ENCODE data around the gene PLA2G4F. TPM values are rescaled to one million over a fixed set of nuclear protein-coding genes. Genes with fewer than 3 reads are reported as not detected.

PLA2G4F gene
- polyA plus RNA-seq, 1 donor = 3.6 TPM

DNA sequence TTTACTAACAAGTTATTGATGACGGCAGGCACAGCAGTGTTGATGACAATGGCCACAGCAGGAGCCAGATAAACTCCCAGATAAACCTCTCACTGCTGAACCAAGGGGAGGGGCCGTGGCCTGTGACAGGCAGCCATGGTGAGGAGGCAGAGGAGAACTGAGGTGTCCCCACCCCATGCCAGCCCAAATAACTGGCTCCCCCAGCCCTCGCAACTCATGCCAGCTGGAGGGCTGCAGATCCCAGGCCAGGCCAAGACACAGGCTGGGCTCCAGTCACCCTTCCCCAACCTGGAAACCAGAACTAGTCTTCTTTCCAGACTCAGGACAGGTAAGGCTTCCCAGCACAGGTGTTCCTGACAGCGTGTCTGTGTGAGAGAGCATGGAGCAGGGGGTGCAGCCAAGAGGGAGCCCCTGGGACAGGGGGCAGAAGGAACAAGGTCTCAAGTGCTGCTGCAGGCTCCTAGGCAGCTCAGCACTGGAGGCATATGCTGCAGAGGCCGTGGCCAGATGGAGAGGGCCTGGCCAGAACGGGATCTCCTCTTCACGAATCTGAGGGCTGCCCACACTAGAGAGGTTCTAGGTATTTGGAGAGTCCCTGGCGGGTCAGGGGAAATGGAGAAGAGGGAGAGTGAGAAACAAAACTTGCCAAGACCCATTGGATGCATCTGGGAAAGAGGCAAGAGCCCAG is 15.9 kb downstream of the PLA2G4F start:
- H3K9me3 ChIP-seq (ENCODE audit: control insufficient read depth, low read depth, low read length) = peaks cover 32% of the 10 kb centered on the region
- peaks cover 4% of the 10 kb centered on the region for H3K4me1 ChIP-seq (ENCODE audit: control insufficient read depth, insufficient read depth, low read length)
- WGBS (ENCODE audit: insufficient coverage, low lambda C conversion rate) = 100% methylated on average over 1 of the region's 8 CpGs
- H3K27me3 ChIP-seq (ENCODE audit: control insufficient read depth, insufficient read depth, low read length) = no peaks in the 10 kb centered on the region
- no peak overlapping the region for H3K4me3 ChIP-seq (ENCODE audit: low read length)
- no peak overlapping the region for H3K27ac ChIP-seq (ENCODE audit: low read length)
- DNase-seq = no peak
- no peaks in the 10 kb centered on the region for H3K36me3 ChIP-seq (ENCODE audit: control insufficient read depth, insufficient read depth, low read length)

DNA sequence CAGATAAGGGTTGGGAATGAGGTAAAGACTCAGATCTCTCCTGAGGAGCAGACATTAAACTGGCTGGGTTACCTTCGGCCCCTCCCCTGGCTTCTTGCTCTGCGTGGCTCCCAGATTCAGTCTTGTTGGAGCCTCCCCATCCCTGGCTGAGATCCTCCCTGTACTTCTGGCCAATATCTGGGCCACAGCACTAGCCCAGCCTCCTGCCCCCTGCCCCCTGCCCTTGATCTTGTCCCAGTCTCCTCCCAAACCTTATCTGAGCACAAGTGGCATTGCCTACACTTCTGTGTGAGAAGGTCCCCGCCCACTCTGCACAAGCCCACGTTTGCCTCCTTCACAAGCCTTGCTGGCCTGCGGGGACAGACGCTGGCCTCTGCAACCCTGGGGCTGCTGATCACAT is 16.8 kb downstream of the PLA2G4F start:
- Histone ChIP-seq H3K27me3 (ENCODE audit: control insufficient read depth, insufficient read depth, low read length) (no peaks in the 10 kb centered on the region), H3K36me3 (ENCODE audit: control insufficient read depth, insufficient read depth, low read length) (no peaks in the 10 kb centered on the region), H3K9me3 (ENCODE audit: control insufficient read depth, low read depth, low read length) (peaks cover 32% of the 10 kb centered on the region), H3K27ac (ENCODE audit: low read length) (peak overlapping the region; percentile 40), H3K4me1 (ENCODE audit: control insufficient read depth, insufficient read depth, low read length) (peaks cover 4% of the 10 kb centered on the region), H3K4me3 (ENCODE audit: low read length) (no peak overlapping the region)
- no peak for DNase-seq
- no CpG with 5 or more reads among the region's 6 CpGs for WGBS (ENCODE audit: insufficient coverage, low lambda C conversion rate)

GRCh38 chr15:42138968-42139386 is 17.5 kb downstream of the PLA2G4F start:
- 0% methylated on average over 1 of the region's 3 CpGs for WGBS (ENCODE audit: insufficient coverage, low lambda C conversion rate)
- peak; percentile 68 to 89 for DNase-seq
- peaks cover 4% of the 10 kb centered on the region for H3K4me1 ChIP-seq (ENCODE audit: control insufficient read depth, insufficient read depth, low read length)
- H3K4me3 ChIP-seq (ENCODE audit: low read length) = no peak overlapping the region
- H3K27ac ChIP-seq (ENCODE audit: low read length) = peak overlapping the region; percentile 40
- no peaks in the 10 kb centered on the region for H3K27me3 ChIP-seq (ENCODE audit: control insufficient read depth, insufficient read depth, low read length)
- no peaks in the 10 kb centered on the region for H3K36me3 ChIP-seq (ENCODE audit: control insufficient read depth, insufficient read depth, low read length)
- peaks cover 32% of the 10 kb centered on the region for H3K9me3 ChIP-seq (ENCODE audit: control insufficient read depth, low read depth, low read length)

GRCh38 chr15:42138411-42138810 is 18.0 kb downstream of the PLA2G4F start:
- DNase-seq = no peak
- Histone ChIP-seq H3K27me3 (ENCODE audit: control insufficient read depth, insufficient read depth, low read length) (no peaks in the 10 kb centered on the region), H3K27ac (ENCODE audit: low read length) (no peak overlapping the region), H3K4me3 (ENCODE audit: low read length) (no peak overlapping the region), H3K4me1 (ENCODE audit: control insufficient read depth, insufficient read depth, low read length) (peaks cover 4% of the 10 kb centered on the region), H3K36me3 (ENCODE audit: control insufficient read depth, insufficient read depth, low read length) (no peaks in the 10 kb centered on the region), H3K9me3 (ENCODE audit: control insufficient read depth, low read depth, low read length) (peaks cover 32% of the 10 kb centered on the region)
- WGBS (ENCODE audit: insufficient coverage, low lambda C conversion rate) = no CpG with 5 or more reads among the region's 4 CpGs

DNA sequence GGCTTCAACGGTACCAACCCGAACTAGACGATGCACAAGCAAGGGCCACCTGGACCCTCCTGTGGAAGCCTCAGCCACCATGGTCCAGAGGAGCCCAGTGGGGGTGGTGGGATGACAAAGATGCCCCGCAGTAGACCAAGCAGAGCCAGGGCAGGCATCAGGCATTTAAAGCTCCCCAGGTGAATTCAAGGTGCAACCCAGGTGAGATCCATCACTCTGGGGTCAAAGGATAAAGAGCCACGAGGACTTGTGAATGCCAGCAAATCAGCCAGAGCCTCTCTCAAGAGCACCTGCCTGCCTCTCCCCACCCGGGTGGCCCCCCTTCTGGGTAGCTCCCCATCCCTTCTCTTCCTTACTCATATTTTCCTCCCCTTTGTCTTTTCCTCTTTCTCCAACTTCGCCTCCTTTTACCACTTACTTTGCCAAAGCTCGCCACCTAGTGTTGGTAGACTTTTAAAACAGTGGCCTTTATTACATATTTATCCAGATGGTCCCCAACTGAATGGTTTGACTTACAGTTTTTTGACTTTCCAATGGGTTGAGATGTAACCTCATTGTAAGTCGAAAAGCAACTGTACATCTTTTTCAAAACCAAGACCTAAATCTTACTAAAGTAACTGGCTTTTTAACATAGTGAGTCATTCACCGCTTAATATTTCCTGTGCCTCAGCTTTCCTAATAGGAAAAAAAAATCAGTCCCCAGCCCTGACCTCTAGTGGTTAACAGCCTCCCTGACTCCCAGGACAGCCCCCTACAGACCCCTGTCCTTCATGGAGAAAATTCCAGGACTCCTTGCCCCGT is 18.8 kb downstream of the PLA2G4F start:
- Histone ChIP-seq H3K27ac (ENCODE audit: low read length) (no peak overlapping the region), H3K36me3 (ENCODE audit: control insufficient read depth, insufficient read depth, low read length) (no peaks in the 10 kb centered on the region), H3K4me1 (ENCODE audit: control insufficient read depth, insufficient read depth, low read length) (peaks cover 4% of the 10 kb centered on the region), H3K9me3 (ENCODE audit: control insufficient read depth, low read depth, low read length) (peaks cover 32% of the 10 kb centered on the region), H3K4me3 (ENCODE audit: low read length) (no peak overlapping the region), H3K27me3 (ENCODE audit: control insufficient read depth, insufficient read depth, low read length) (no peaks in the 10 kb centered on the region)
- WGBS (ENCODE audit: insufficient coverage, low lambda C conversion rate) = 18% methylated on average over 2 of the region's 11 CpGs
- DNase-seq = no peak

DNA sequence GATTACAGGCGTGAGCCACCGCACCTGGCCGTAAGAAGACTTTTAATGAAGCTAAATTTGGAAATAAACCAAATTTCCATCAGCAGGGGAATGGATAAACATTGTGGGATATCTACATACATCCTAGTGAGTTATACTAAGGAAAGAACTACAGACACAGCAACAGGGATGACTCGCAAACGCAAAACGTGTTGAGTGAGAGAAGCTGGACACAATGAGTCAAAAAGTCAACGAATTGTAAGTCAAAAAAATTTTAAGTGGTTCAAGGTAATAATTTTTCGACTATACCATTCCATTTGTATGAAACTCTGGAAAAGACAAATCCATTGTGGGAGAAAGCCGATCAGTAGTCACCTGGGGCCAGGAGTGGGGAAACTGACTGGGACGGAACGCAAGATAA is 19.9 kb downstream of the PLA2G4F start:
- H3K36me3 ChIP-seq (ENCODE audit: control insufficient read depth, insufficient read depth, low read length) = no peaks in the 10 kb centered on the region
- H3K27me3 ChIP-seq (ENCODE audit: control insufficient read depth, insufficient read depth, low read length) = no peaks in the 10 kb centered on the region
- DNase-seq = no peak
- H3K9me3 ChIP-seq (ENCODE audit: control insufficient read depth, low read depth, low read length) = peaks cover 32% of the 10 kb centered on the region
- H3K4me3 ChIP-seq (ENCODE audit: low read length) = no peak overlapping the region
- peaks cover 4% of the 10 kb centered on the region for H3K4me1 ChIP-seq (ENCODE audit: control insufficient read depth, insufficient read depth, low read length)
- 100% methylated on average over 2 of the region's 11 CpGs for whole genome bisulfite sequencing (ENCODE audit: insufficient coverage, low lambda C conversion rate)
- H3K27ac ChIP-seq (ENCODE audit: low read length) = no peak overlapping the region

GRCh38 chr15:42135351-42135750 is 21.1 kb downstream of the PLA2G4F start:
- H3K27me3 ChIP-seq (ENCODE audit: control insufficient read depth, insufficient read depth, low read length) = no peaks in the 10 kb centered on the region
- no peak overlapping the region for H3K4me3 ChIP-seq (ENCODE audit: low read length)
- no peak overlapping the region for H3K27ac ChIP-seq (ENCODE audit: low read length)
- no peaks in the 10 kb centered on the region for H3K36me3 ChIP-seq (ENCODE audit: control insufficient read depth, insufficient read depth, low read length)
- 100% methylated on average over 1 of the region's 1 CpG for WGBS (ENCODE audit: insufficient coverage, low lambda C conversion rate)
- DNase-seq = no peak
- H3K4me1 ChIP-seq (ENCODE audit: control insufficient read depth, insufficient read depth, low read length) = peaks cover 4% of the 10 kb centered on the region
- H3K9me3 ChIP-seq (ENCODE audit: control insufficient read depth, low read depth, low read length) = peaks cover 26% of the 10 kb centered on the region

DNA sequence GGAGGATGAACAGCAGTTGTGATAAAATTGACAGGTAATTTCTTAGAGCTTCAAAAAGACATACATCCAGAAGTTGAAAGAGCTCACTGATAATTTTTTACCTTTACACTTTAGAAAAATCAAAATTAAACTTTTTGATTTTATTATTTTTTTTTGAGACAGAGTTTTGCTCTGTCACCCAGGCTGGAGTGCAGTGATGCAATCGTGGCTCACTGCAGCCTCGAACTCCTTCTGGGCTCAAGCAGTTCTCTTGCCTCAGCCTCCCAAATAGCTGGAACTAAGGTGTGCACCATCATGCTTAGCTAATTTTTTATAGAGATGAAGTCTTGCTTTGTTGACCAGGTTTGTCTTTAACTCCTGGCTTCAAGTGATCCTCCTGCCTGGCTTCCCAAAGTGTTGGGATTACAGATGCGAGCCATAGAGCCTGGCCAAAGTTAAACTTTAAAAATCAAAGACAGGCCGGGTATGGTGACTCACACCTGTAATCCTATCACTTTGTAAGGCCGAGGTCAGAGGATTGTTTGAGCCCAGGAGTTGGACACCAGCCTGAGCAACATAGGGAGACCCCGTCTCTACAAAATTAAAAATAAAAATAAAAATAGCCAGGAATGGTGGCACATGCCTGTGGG is 21.7 kb downstream of the PLA2G4F start:
- 29% methylated on average over 2 of the region's 6 CpGs for WGBS (ENCODE audit: insufficient coverage, low lambda C conversion rate)
- peaks cover 3% of the 10 kb centered on the region for H3K4me1 ChIP-seq (ENCODE audit: control insufficient read depth, insufficient read depth, low read length)
- H3K9me3 ChIP-seq (ENCODE audit: control insufficient read depth, low read depth, low read length) = peaks cover 21% of the 10 kb centered on the region
- no peak for DNase-seq
- no peak overlapping the region for H3K4me3 ChIP-seq (ENCODE audit: low read length)
- no peaks in the 10 kb centered on the region for H3K36me3 ChIP-seq (ENCODE audit: control insufficient read depth, insufficient read depth, low read length)
- no peak overlapping the region for H3K27ac ChIP-seq (ENCODE audit: low read length)
- no peaks in the 10 kb centered on the region for H3K27me3 ChIP-seq (ENCODE audit: control insufficient read depth, insufficient read depth, low read length)

DNA sequence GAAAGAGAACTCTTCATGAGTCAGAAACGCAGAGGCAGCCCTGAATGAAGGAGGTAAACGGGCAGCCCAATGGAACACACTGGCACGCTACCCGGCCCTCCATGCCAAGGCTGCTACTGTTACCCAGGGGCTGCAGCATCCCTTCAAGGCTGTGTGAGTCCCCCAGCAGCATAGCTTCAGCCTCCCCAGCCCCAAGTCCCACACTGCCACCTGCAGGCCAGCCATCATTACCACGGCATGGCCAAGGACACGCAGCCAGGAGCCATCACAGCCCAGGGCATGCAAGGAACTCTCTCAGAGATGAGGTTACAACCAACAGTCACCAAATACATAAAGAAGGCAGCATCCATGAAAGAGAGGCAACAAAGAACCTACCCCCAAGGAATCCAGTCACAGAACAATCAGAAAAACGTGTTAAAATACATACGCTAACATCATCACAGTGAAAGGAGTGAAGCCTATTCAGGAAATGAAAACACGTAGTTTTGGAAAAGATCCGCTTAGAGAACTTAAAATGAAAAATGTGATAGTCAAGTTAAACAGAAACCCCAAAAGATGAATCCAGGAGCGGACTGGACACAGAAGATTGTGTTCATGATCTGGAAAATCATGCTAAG is 22.4 kb downstream of the PLA2G4F start:
- 88% methylated on average over 2 of the region's 11 CpGs for WGBS (ENCODE audit: insufficient coverage, low lambda C conversion rate)
- Histone ChIP-seq H3K27ac (ENCODE audit: low read length) (no peak overlapping the region), H3K9me3 (ENCODE audit: control insufficient read depth, low read depth, low read length) (peaks cover 14% of the 10 kb centered on the region), H3K4me1 (ENCODE audit: control insufficient read depth, insufficient read depth, low read length) (no peaks in the 10 kb centered on the region), H3K27me3 (ENCODE audit: control insufficient read depth, insufficient read depth, low read length) (no peaks in the 10 kb centered on the region), H3K4me3 (ENCODE audit: low read length) (no peak overlapping the region), H3K36me3 (ENCODE audit: control insufficient read depth, insufficient read depth, low read length) (no peaks in the 10 kb centered on the region)
- peak in 1 of 2 donors; percentile 46 for DNase-seq

GRCh38 chr15:42133356-42133755 is 23.1 kb downstream of the PLA2G4F start:
- Histone ChIP-seq H3K36me3 (ENCODE audit: control insufficient read depth, insufficient read depth, low read length) (no peaks in the 10 kb centered on the region), H3K4me3 (ENCODE audit: low read length) (no peak overlapping the region), H3K27me3 (ENCODE audit: control insufficient read depth, insufficient read depth, low read length) (no peaks in the 10 kb centered on the region), H3K9me3 (ENCODE audit: control insufficient read depth, low read depth, low read length) (peaks cover 10% of the 10 kb centered on the region), H3K27ac (ENCODE audit: low read length) (no peak overlapping the region), H3K4me1 (ENCODE audit: control insufficient read depth, insufficient read depth, low read length) (no peaks in the 10 kb centered on the region)
- WGBS (ENCODE audit: insufficient coverage, low lambda C conversion rate) = 100% methylated on average over 2 of the region's 4 CpGs
- DNase-seq = no peak
